HG03571 (cell line): ENCODE data around the gene APOL4.
"Not testable (repeated sequence)": the region's sequence is repeated elsewhere in the genome, so short reads cannot be mapped to it uniquely, and the experiment has no call there.

ENCODE experiments used
- ATAC-seq: cut with Tn5 transposase; IDR thresholded peaks from one replicate; pipeline ENCODE4 v1.9.1; 2021; ENCODE audit not compliant: unreplicated experiment

APOL4 gene

DNA sequence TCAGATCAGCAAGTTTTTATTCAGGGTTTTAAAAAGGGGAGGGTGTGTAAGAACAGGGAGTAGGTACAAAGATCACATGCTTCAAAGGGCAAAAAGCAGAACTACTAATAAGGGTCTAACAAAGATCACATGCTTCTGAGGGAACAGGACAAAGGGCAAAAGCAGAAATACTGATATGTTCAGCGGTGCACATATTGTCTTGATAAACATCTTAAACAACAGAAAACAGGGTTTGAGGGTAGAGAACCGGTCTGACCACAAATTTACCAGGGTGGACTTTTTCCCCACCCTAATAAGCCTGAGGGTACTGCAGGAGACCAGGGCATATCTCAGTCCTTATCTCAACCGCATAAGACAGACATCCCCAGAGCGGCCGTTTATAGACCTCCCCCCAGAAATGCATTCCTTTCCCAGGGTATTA lies 7.9 kb upstream of the APOL4 start:
- ATAC-seq: not testable (repeated sequence)

DNA sequence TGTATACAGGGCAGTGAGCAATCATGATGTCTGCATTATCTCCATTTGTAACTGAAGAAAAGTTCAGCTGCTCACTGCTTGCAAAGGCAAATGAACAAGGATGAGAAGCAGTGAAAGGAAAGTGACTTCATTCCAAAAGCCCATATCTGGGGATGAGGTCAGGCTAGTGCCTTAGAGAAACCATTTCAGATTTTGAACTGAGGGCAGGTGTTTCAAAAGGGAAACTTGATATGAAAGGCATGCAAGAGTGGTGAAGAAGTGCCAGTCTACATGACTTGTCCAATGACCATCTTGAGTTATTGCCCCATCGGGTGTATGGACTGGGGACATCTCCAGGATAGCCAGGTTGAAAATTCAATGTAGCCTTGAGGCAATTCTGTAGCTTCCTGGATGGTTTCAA lies 7.3 kb upstream of the APOL4 start:
- ATAC-seq: no peak

DNA sequence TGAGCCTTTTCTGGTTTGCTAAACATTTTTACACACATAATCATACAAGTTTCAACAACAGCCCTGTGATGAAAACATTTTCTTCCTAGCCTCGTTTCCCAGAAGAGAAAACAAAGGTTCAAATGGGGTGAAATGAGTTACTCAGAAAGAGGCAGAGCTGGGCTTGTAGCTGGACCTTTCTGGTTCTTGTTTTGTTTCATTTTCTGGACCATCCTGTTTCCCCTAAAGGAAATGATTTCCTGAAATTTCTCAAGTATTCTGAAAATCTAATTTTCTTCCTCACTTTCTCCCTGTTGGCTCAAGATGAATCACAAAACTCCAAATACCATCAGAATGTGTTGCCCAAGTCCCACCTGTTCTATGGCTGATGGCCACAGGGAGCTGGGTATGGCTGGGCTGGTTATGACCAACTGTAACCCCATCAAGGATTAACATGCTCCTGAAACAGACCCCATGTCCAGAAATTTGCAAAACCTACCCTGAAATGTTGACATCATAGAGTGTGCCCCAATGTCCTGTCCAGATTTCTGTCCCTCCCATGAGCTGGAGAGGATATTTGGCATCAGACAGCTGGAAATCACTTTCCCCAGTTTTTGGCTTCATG lies 6.7 kb upstream of the APOL4 start:
- no peak for ATAC-seq

DNA sequence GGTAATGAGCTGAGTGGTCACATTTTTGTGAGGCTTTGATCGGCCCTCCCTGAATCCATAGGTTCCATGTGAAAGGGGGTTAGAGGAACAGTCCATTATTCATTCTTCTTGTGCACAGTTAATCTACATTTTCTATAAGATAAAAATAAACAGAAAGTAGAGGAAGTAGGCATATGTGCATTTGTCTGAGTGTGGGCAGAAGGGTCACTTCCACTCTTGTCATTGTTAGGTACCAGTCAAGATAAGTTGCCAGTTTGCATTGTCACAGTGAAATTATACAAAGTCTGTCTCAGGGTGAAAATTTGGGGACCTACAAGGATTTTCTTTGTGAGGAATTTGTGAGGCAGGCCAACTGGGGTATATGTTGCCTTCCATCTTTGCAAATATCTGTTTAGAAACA lies 4.6 kb upstream of the APOL4 start:
- no peak for ATAC-seq

DNA sequence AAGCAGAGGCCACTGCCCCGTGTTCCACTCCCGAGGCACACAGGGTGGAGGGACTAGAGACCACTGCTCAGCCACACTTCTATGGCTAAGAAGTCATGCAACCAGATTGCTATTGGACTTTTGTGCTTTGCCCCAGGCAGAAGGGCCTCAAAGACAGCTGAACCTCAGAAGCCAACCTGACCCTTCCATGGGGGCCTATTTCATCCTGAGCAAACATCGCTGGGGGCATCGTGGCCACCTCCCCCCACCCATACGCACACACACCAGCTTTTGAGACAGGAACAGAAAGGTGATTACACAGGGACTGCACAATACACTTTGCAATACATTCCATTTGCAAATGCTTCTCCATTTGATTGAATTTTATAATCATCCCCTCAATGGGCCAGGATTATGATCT lies 4.0 kb upstream of the APOL4 start:
- not testable (repeated sequence) for ATAC-seq

DNA sequence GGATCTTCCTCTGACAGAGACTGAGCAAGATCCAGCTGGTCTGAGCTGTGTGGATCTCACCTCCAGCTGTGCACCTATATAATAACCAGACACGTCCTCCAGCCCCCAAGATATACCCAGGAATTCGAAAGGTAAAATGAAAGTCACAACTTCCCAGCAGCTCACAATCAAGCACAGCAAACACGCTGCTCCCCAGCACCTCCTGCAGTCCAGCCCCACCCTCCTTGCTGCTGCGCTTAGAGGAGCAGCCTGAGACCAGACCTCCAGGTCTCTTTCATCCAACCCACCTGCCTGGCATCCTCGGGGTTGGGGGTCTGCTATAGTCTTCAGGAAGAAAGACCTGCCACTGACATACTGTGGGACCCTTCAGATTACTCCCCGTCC lies 3.0 kb upstream of the APOL4 start:
- ATAC-seq: no peak

- no peak for ATAC-seq
Measured at GRCh38 chr22:36204001-36204631, 2.5 kb upstream of the APOL4 start.

GRCh38 chr22:36203441-36203840 lies 1.8 kb upstream of the APOL4 start:
- ATAC-seq: not testable (repeated sequence)

- not testable (repeated sequence) for ATAC-seq
Measured at GRCh38 chr22:36202906-36203305, 1.3 kb upstream of the APOL4 start.

GRCh38 chr22:36201025-36201424 lies 584 bp downstream of the APOL4 start:
- ATAC-seq: not testable (repeated sequence)

GRCh38 chr22:36199001-36199551 lies 2.5 kb downstream of the APOL4 start:
- ATAC-seq: no peak

DNA sequence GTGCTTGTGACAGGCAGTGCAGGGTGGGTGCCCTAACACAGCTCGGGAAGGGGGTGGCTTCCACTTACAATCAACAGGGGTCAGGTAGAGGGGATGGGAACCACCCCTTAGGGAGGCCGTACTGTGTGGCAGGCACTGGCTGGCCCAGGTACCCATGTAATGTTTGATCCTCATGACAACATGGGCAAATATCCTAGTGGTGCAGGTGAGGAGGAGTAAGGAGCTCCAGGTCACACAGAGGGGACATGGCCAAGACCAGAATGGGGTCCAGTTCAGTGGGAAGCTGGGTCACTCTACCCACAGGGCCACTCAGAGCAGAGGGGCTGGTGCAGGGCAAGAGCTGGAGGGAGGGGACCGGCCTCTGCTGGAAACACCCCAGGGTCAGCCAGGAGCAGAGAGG lies 3.1 kb downstream of the APOL4 start:
- ATAC-seq: no peak

GRCh38 chr22:36197514-36198146 lies 4.0 kb downstream of the APOL4 start:
- ATAC-seq: no peak

GRCh38 chr22:36197065-36197440 lies 4.6 kb downstream of the APOL4 start:
- no peak for ATAC-seq

GRCh38 chr22:36196254-36197064 lies 5.2 kb downstream of the APOL4 start:
- no peak for ATAC-seq

- ATAC-seq: no peak
Measured at GRCh38 chr22:36194971-36195370, 6.6 kb downstream of the APOL4 start.

DNA sequence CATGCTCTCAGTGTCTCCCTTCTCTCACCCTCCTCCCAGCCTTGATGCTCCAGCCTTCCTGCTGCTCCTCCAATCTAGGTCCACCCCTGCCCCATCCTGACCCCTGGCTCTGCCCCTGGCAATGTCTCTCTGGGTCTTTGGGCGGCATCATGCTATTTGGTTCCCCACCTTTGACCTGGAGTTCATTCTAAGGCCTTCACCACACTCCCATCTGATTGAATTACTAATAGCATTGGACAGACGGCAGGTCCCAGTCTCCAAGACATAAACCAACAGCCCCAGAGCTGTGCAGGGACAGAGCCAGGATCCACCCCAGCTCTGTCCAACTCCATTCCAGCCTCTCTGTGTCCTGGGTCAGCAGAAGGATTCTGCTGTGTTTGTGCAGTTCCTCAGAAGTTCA lies 7.2 kb downstream of the APOL4 start:
- no peak for ATAC-seq

GRCh38 chr22:36193577-36193976 lies 8.0 kb downstream of the APOL4 start:
- no peak for ATAC-seq

GRCh38 chr22:36193171-36193570 lies 8.4 kb downstream of the APOL4 start:
- ATAC-seq: no peak

DNA sequence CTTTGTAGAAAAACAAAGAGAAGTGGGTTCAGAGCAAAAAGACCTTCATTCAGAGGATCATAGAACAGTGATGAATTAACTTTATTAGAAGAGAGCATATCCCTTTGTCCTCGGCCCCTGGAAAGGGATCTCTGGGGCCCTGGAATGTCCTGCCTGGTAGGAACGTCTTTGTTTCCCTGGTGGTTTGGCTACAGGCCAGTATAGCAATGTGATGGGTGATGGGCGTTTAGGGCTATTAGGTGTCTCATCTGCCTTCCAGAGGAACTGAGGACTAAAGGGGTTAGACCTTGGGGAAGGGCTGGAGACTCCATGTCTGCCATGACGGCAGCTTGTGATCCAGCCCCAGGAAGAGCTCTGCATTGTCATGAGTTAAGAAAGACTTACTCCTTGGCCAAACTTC lies 9.1 kb downstream of the APOL4 start:
- no peak for ATAC-seq

GRCh38 chr22:36191106-36191836 lies 10.3 kb downstream of the APOL4 start:
- no peak for ATAC-seq
